ENCODE measurements around the gene RAD51B.

DNA sequence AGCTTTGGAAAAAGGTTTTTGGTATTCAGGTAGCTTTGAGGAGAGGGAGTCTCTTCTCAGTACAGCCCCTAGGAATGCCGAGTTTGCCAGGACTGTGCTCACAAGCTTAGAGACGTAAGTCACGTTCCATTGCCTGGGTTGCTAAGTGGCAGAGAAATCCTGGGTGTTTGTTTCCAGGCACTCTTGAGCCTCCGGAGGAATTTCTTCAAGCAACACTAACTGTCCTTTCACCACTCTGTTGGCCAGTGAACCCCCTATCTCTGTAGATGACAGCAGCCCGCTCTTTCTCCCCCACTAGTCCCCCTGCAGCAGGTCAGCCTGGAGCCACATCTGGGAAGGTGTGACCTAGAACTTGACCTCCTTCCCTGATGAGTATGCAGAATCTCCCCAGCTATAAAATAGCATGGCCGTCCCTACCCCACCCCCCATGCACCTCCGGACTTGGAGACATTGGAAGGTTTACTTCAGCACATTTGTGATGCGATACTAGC, 810.5 kb downstream of the RAD51B start:
- TF ChIP-seq CTCF (IDR thresholded peaks at IDR 0.05 in 2 of 3, conservative IDR thresholded peaks at IDR 0.05 in 1 of 3; ENCODE audit: insufficient read depth in 2 of 3, low read depth in 1 of 3, low read length in 3 of 3) (no peak), ATF7 (IDR thresholded peaks at IDR 0.05) (no peak), TARDBP (IDR thresholded peaks at IDR 0.05) (no peak), TBP (optimal IDR thresholded peaks at IDR 0.05; ENCODE audit: low read depth, low read length) (no peak), KLF16 (IDR thresholded peaks at IDR 0.05) (no peak), JUND (IDR thresholded peaks at IDR 0.05; ENCODE audit: borderline replicate concordance, low read depth, low read length) (no peak), JUND (tag; IDR thresholded peaks at IDR 0.05; ENCODE audit: borderline replicate concordance, low read depth, low read length) (no peak), GATAD2A (IDR thresholded peaks at IDR 0.05) (no peak), CHD2 (IDR thresholded peaks at IDR 0.05; ENCODE audit: low read depth, low read length) (no peak), FOSL1 (tag; conservative IDR thresholded peaks at IDR 0.05) (no peak), ZNF699 (CRISPR knock-in tag; IDR thresholded peaks at IDR 0.05; ENCODE audit: insufficient replicate concordance) (no peak), RBM39 (optimal IDR thresholded peaks at IDR 0.05; ENCODE audit: low read depth, low read length) (no peak), HDAC6 (IDR thresholded peaks at IDR 0.05; ENCODE audit: low read depth, low read length) (no peak), CREB3 (tag; conservative IDR thresholded peaks at IDR 0.05; ENCODE audit: low read depth) (no peak)
- TF ChIP-seq, protein P1, sequence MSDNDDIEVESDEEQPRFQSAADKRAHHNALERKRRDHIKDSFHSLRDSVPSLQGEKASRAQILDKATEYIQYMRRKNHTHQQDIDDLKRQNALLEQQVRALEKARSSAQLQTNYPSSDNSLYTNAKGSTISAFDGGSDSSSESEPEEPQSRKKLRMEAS (CRISPR knock-in tag; IDR thresholded peaks at IDR 0.05) = no peak

Measured in K562 (cell line).